Measurements from ENCODE around the gene MAP4.

MAP4 gene

GRCh38 chr3:47961036-47961435 is 55.2 kb downstream of the MAP4 start:
- H3K4me3 ChIP-seq, result no peak overlapping the region
- no peak for DNase-seq (ENCODE audit: low spot score)
- no peak overlapping the region for H3K27ac ChIP-seq
- no peak for TF ChIP-seq CTCF (IDR thresholded peaks at IDR 0.05)

DNA sequence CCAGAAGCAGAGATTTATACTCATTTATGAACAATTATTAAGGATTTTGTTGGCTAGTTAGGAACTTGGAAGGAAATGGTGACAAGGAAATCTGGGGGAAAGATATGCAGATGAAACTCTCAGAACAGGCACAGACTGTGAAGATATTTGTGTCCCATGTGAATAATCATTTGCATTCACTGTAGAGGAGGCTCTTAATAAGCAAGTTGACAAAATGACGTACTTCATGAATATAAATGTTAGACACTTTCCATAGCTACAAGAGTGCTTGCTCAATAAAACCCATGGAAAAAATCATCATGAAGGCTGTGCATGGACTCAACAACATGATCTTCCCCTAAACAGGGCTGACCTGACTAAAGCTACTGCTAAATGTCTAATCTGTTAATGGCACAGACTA is 59.7 kb downstream of the MAP4 start:
- DNase-seq (ENCODE audit: low spot score), result no peak
- TF ChIP-seq CTCF (IDR thresholded peaks at IDR 0.05), result no peak
- H3K4me3 ChIP-seq, result no peak overlapping the region
- no peak overlapping the region for H3K27ac ChIP-seq

- TF ChIP-seq CTCF (IDR thresholded peaks at IDR 0.05), result no peak
- Histone ChIP-seq H3K4me3 (no peak overlapping the region), H3K27ac (no peak overlapping the region)
- DNase-seq (ENCODE audit: low spot score), result no peak
Measured at GRCh38 chr3:47954567-47954966, 61.6 kb downstream of the MAP4 start.

DNA sequence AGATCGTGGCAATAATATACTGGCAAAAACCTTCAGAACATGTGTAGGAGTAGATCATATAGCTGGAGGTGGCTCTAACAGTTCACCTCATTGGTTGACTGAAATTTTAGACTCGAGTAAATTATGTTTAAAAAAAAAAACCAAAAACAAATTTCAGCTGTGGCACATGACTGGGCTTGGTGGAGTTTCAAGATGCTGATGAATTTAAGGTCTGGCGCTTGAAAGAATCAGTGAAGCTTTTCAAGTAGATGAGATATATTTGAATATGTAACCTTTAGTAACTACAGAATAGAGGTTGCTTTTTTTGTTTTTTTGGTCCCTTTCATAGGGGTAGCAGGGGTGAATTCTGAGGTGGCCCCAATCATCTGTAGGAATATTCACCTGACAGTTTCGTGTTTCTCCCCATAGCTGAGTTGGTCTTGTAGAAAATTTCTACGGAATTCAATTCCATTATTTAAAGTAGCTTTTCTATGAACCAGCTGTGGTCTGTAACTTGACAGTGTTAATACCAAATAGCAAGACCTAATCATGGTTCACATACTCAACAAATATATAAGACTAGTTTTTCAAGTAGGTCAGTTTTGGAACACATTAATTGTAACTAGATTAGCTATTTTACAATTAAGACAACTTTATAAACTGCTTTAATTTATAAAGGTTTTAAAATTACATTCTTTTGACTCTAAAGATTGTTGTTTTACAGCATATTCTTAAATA is 65.6 kb downstream of the MAP4 start:
- no peak for DNase-seq (ENCODE audit: low spot score)
- TF ChIP-seq CTCF (IDR thresholded peaks at IDR 0.05), result no peak
- no peak overlapping the region for H3K27ac ChIP-seq
- no peak overlapping the region for H3K4me3 ChIP-seq

DNA sequence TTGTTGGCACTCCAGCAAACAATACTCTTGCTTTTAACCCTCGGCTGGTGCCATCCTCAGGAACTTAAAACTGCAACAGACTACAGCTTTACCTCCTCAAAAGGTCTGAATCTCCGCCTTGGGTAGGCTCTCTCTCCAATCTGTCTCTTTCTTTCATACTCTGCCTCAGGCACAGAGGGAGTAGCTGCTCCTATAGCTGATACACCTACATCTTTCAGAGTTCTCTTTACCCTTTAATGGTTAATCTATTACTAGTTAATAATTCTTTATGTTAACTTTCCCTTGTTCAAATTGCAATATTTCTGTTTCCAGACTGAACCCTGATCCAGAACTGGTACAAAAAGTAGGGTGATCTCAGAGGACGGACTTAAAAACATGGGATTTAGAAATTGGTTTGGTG is 66.2 kb downstream of the MAP4 start:
- no peak for TF ChIP-seq CTCF (IDR thresholded peaks at IDR 0.05)
- Histone ChIP-seq H3K4me3 (no peak overlapping the region), H3K27ac (no peak overlapping the region)
- DNase-seq (ENCODE audit: low spot score), result no peak

DNA sequence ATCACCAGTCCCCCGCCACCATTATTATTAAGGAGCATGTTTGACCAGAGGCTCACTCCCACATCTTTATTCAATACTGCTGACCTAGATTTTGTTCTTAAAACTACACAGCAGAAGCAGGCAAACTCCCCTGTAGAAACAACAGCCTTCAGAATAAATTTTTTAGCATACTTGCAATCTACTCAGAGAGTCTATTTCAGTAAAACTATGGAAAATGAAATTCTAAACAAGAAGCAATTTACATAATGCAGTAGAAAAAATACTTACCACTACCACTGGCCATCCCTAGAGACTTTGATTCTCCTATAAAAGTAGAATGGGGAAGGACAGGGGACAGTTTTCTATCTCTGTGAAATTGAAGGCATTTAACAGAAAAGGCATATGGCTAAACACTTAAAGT is 76.0 kb downstream of the MAP4 start:
- no peak for DNase-seq (ENCODE audit: low spot score)
- Histone ChIP-seq H3K4me3 (no peak overlapping the region), H3K27ac (no peak overlapping the region)
- TF ChIP-seq CTCF (IDR thresholded peaks at IDR 0.05), result no peak

DNA sequence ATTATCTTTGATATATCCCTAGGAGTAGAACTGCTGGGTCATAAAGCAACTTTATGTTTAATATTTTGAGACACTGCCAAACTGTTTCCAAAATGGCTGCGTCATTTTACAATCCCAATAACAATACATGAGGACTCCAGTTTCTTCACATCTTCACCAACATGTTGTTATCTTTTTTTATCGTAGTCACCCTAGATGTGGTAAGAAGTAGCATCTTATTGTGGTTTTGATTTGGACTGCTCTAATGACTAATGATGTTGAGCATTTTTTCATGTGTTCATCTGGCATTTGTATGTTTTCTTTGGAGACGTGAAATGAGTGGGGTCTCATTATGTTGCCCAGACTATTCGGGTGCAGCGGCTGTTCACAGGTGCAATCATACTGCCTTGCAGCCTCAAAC is 83.8 kb downstream of the MAP4 start:
- no peak for TF ChIP-seq CTCF (IDR thresholded peaks at IDR 0.05)
- no peak for DNase-seq (ENCODE audit: low spot score)
- Histone ChIP-seq H3K4me3 (no peak overlapping the region), H3K27ac (no peak overlapping the region)
